Measurements from ENCODE around the gene CLDN7.

The CLDN7 gene

GRCh38 chr17:7285679-7286078 is 23.4 kb upstream of the CLDN7 start:
- no peak for DNase-seq (ENCODE audit: low read depth)

- DNase-seq (ENCODE audit: low read depth) = no peak
These were observed 22.6 kb upstream of the CLDN7 start for GRCh38 chr17:7284911-7285310.

GRCh38 chr17:7283471-7284216 is 21.4 kb upstream of the CLDN7 start:
- no peak for DNase-seq (ENCODE audit: low read depth)

GRCh38 chr17:7282752-7283321 is 20.6 kb upstream of the CLDN7 start:
- DNase-seq (ENCODE audit: low read depth) = no peak

- DNase-seq (ENCODE audit: low read depth) = no peak
These were observed 19.9 kb upstream of the CLDN7 start for GRCh38 chr17:7281953-7282751.

- no peak for DNase-seq (ENCODE audit: low read depth)
These were observed 19.0 kb upstream of the CLDN7 start, which contains the start of gene SLC2A4 for GRCh38 chr17:7281074-7281952. Gene SLC2A4, plus strand, starts transcription at chr17:7281718. Its CDS starts 217 bp downstream, at chr17:7281935.

GRCh38 chr17:7280519-7281073 is 18.3 kb upstream of the CLDN7 start:
- no peak for DNase-seq (ENCODE audit: low read depth)

GRCh38 chr17:7279448-7279847 is 17.2 kb upstream of the CLDN7 start:
- DNase-seq (ENCODE audit: low read depth) = no peak

- no peak for DNase-seq (ENCODE audit: low read depth)
These were observed 4.5 kb upstream of the CLDN7 start for GRCh38 chr17:7266784-7267183.

- DNase-seq (ENCODE audit: low read depth) = no peak
These were observed 1.5 kb upstream of the CLDN7 start for GRCh38 chr17:7263801-7264078.

- no peak for DNase-seq (ENCODE audit: low read depth)
These were observed 890 bp upstream of the CLDN7 start for GRCh38 chr17:7262935-7263800.

GRCh38 chr17:7261379-7262191 is 693 bp downstream of the CLDN7 start:
- no peak for DNase-seq (ENCODE audit: low read depth)

- DNase-seq (ENCODE audit: low read depth) = no peak
These were observed 1.5 kb downstream of the CLDN7 start for GRCh38 chr17:7260651-7261378.

GRCh38 chr17:7260151-7260550 is 2.1 kb downstream of the CLDN7 start:
- DNase-seq (ENCODE audit: low read depth) = no peak

GRCh38 chr17:7259555-7259889 is 2.8 kb downstream of the CLDN7 start:
- DNase-seq (ENCODE audit: low read depth) = no peak

GRCh38 chr17:7258731-7259554 is 3.3 kb downstream of the CLDN7 start:
- DNase-seq (ENCODE audit: low read depth) = no peak

GRCh38 chr17:7256766-7257456 is 5.4 kb downstream of the CLDN7 start:
- no peak for DNase-seq (ENCODE audit: low read depth)

GRCh38 chr17:7254511-7254910 is 7.8 kb downstream of the CLDN7 start:
- DNase-seq (ENCODE audit: low read depth) = no peak
